Measurements from ENCODE around the gene SBNO1.

GRCh38 chr12:123351349-123351748, 13.3 kb downstream of the SBNO1 start:
- no peak for TF ChIP-seq CTCF (conservative IDR thresholded peaks at IDR 0.05)
- TF ChIP-seq ZFX (IDR thresholded peaks at IDR 0.05) = no peak

Data from C4-2B (cell line).